Measurements from ENCODE around the gene HAPLN3.

Gene HAPLN3

GRCh38 chr15:88911766-88912118 lies 16.4 kb upstream of the HAPLN3 start (continued):
- no peak for TF ChIP-seq ZNF518A (tag by site-specific recombination; conservative IDR thresholded peaks at IDR 0.05; ENCODE audit: low read depth)
- no peak for TF ChIP-seq ZNF624 (tag by site-specific recombination; IDR thresholded peaks at IDR 0.05)
- TF ChIP-seq BCL6B (tag by site-specific recombination; IDR thresholded peaks at IDR 0.05), result no peak
- no peak for TF ChIP-seq ZNF280C (tag by site-specific recombination; IDR thresholded peaks at IDR 0.05)
- TF ChIP-seq KLF8 (tag by site-specific recombination; IDR thresholded peaks at IDR 0.05), result no peak

GRCh38 chr15:88909956-88910831 lies 14.8 kb upstream of the HAPLN3 start:
- Histone ChIP-seq H3K4me1 (ENCODE audit: control insufficient read depth, insufficient read depth, low read length) (peaks cover 3% of the 10 kb centered on the region), H3K9me3 (ENCODE audit: control insufficient read depth, insufficient read depth, low read depth, low read length) (no peaks in the 10 kb centered on the region), H3K4me3 (ENCODE audit: low read depth, low read length) (no peak overlapping the region), H3K27ac (ENCODE audit: extremely low read depth, low read depth, low read length) (no peak overlapping the region), H3K36me3 (ENCODE audit: control insufficient read depth in 2 of 2, insufficient read depth in 1 of 2, low read length in 2 of 2) (peaks cover 3 to 60% of the 10 kb centered on the region in 2 experiments; a peak in 1 of 3 replicates)
- ChIA-PET POLR2A (no interaction called here), CTCF (interaction anchor here (0.5 to 1.1 kb wide), 4 partner anchors 66 to 446 kb away, joined by 3 to 4 read pairs (median 4); no protein-coding TSS in a partner anchor)
- TF ChIP-seq ZNF391 (tag by site-specific recombination; IDR thresholded peaks at IDR 0.05; ENCODE audit: borderline replicate concordance, low read depth) (no peak), ZNF239 (tag by site-specific recombination; IDR thresholded peaks at IDR 0.05) (no peak), ZNF830 (tag by site-specific recombination; IDR thresholded peaks at IDR 0.05; ENCODE audit: low read depth) (no peak), ZNF626 (tag by site-specific recombination; IDR thresholded peaks at IDR 0.05) (no peak), ZFHX2 (tag by site-specific recombination; conservative IDR thresholded peaks at IDR 0.05) (peak; percentile 63), ZBTB17 (tag by site-specific recombination; IDR thresholded peaks at IDR 0.05) (0 out of 2 replicates have a peak, but pooled peaks have one; percentile 28), EGR2 (tag by site-specific recombination; IDR thresholded peaks at IDR 0.05; ENCODE audit: low read depth) (peak; percentile 32; the same call in 1 of the 2 replicates), ZFP3 (tag by site-specific recombination; IDR thresholded peaks at IDR 0.05; ENCODE audit: low read depth) (no peak), ZNF660 (tag by site-specific recombination; IDR thresholded peaks at IDR 0.05) (no peak), ZSCAN23 (tag by site-specific recombination; IDR thresholded peaks at IDR 0.05) (no peak), ZNF223 (tag by site-specific recombination; IDR thresholded peaks at IDR 0.05) (no peak), ZEB2 (tag by site-specific recombination; IDR thresholded peaks at IDR 0.05) (no peak), GLI4 (tag by site-specific recombination; IDR thresholded peaks at IDR 0.05) (no peak)
